NT2/D1 (cell line): ENCODE data around the gene SLC6A18.

Experiments
- DNase-seq: peaks from one replicate; pipeline ENCODE4 v3.0.0-alpha.2; 2011; ENCODE audit warnings: low read depth, low spot score
- H3K27me3 ChIP-seq: 2 replicates; pipeline ENCODE4 v1.6.0; 2011; ENCODE audit warnings: mild to moderate bottlenecking; ENCODE audit not compliant: insufficient read length, insufficient read depth
- H3K36me3 ChIP-seq: 2 replicates; pipeline ENCODE4 v1.6.1; 2011; ENCODE audit warnings: mild to moderate bottlenecking, low read length, mixed read lengths; ENCODE audit not compliant: insufficient read depth, insufficient read length
- H3K4me1 ChIP-seq: 2 replicates; pipeline ENCODE4 v1.5.1; 2011; ENCODE audit not compliant: insufficient read depth, insufficient read length
- H3K4me3 ChIP-seq: 2 replicates; pipeline ENCODE4 v1.5.1; 2011; ENCODE audit warnings: low read depth; ENCODE audit not compliant: insufficient read length
- H3K9ac ChIP-seq: 2 replicates; pipeline ENCODE4 v1.6.0; 2011; ENCODE audit warnings: low read depth; ENCODE audit not compliant: insufficient read length
- H3K9me3 ChIP-seq: 2 replicates; pipeline ENCODE4 v1.5.1; 2011; ENCODE audit warnings: mild to moderate bottlenecking, low read length; ENCODE audit not compliant: insufficient read depth
- SUZ12 ChIP-seq: IDR thresholded peaks from 2 replicates; pipeline ENCODE4 v1.6.1; 2011; ENCODE audit not compliant: insufficient read length, insufficient read depth; ENCODE audit errors: extremely low read depth
- YY1 ChIP-seq: IDR thresholded peaks from 2 replicates; pipeline ENCODE4 v1.6.1; 2011; ENCODE audit not compliant: insufficient read length, insufficient read depth
- ZNF274 ChIP-seq: IDR thresholded peaks from 2 replicates; pipeline ENCODE4 v1.6.1; 2011; ENCODE audit warnings: mild to moderate bottlenecking, low read depth, low read length

The SLC6A18 gene

DNA sequence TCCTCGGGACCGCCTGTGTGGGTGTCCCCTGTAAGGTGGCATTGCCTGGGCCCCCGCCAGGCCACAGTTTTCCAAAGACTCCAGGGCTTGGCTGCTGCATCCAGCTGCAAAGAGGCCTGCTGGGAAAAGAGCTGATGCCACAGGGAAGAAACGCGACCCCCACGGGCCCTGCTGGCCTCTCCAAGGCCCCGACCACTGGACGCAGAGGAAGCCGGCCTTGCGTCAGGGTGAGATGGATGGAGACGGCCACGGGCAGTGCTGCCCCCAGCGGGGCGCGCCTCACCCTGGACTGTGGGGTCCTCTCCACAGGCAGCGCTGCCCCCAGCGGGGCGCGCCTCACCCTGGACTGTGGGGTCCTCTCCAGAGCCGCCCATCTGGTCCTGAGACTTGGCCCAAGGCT, 45.1 kb upstream of the SLC6A18 start:
- peaks cover 2% of the 10 kb centered on the region; the same call in 1 of the 2 replicates for H3K9me3 ChIP-seq
- DNase-seq: no peak
- H3K27me3 ChIP-seq: no peaks in the 10 kb centered on the region
- H3K36me3 ChIP-seq: no peaks in the 10 kb centered on the region
- TF ChIP-seq SUZ12 (no peak), YY1 (no peak), ZNF274 (no peak)
- H3K4me3 ChIP-seq: no peak overlapping the region
- H3K9ac ChIP-seq: no peak overlapping the region
- H3K4me1 ChIP-seq: peaks cover 7% of the 10 kb centered on the region

DNA sequence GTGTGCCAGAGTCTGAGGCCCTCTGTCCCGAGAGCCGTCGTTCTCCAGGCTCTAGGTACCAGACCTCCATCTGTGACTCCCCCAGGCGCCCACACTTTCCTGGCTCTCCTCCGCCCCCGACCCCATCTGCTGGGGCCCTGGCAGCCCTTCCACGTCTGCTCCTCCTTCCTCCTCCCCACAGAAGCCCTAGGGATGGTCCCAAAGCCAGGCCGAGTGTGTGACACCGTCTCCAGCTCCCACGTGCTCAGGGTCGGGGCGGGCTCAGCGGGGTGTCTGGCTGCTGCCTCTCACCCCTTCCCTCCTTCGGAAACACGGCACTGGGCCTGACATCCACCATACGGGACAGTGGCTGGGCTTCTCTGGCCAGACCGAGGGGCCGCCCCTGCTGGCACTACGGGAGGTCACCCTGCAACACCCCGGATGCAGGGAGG, 44.3 kb upstream of the SLC6A18 start:
- no peak for DNase-seq
- TF ChIP-seq YY1: no peak
- no peak for TF ChIP-seq SUZ12
- no peak for TF ChIP-seq ZNF274
- Histone ChIP-seq H3K27me3 (no peaks in the 10 kb centered on the region), H3K9me3 (no peaks in the 10 kb centered on the region), H3K9ac (no peak overlapping the region), H3K36me3 (no peaks in the 10 kb centered on the region), H3K4me1 (peaks cover 8% of the 10 kb centered on the region), H3K4me3 (no peak overlapping the region)

GRCh38 chr5:1181451-1182359, 43.5 kb upstream of the SLC6A18 start:
- Histone ChIP-seq H3K27me3 (no peaks in the 10 kb centered on the region), H3K4me1 (peaks cover 15% of the 10 kb centered on the region)

DNA sequence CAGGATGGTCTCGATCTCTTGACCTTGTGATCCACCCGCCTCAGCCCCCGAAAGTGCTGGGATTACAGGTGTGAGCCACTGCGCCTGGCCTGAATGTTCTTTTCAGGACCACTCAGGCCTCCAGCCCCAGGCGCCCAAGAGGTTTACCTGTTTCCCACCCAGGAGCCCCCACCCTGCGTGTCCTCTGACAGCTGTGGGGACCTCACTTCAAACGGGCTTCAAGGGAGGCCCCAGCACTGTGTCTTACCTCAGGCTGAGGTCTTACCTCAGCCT, 42.9 kb upstream of the SLC6A18 start:
- no peak overlapping the region for H3K9ac ChIP-seq

More at GRCh38 chr5:1181451-1182359, 43.5 kb upstream of the SLC6A18 start:
- Histone ChIP-seq H3K36me3 (no peaks in the 10 kb centered on the region), H3K9ac (no peak overlapping the region), H3K4me3 (no peak overlapping the region), H3K9me3 (no peaks in the 10 kb centered on the region)
- TF ChIP-seq YY1 (no peak), SUZ12 (no peak), ZNF274 (no peak)
- no peak for DNase-seq

GRCh38 chr5:1182633-1183423, 42.4 kb upstream of the SLC6A18 start:
- Histone ChIP-seq H3K36me3 (no peaks in the 10 kb centered on the region), H3K27me3 (no peaks in the 10 kb centered on the region), H3K9ac (no peak overlapping the region), H3K4me3 (no peak overlapping the region), H3K4me1 (peaks cover 15% of the 10 kb centered on the region), H3K9me3 (no peaks in the 10 kb centered on the region)
- no peak for DNase-seq
- no peak for TF ChIP-seq ZNF274
- TF ChIP-seq YY1: no peak
- TF ChIP-seq SUZ12: no peak

More for the DNA sequence above, 42.9 kb upstream of the SLC6A18 start:
- DNase-seq: no peak
- H3K9me3 ChIP-seq: no peaks in the 10 kb centered on the region
- TF ChIP-seq YY1 (no peak), ZNF274 (no peak), SUZ12 (no peak)
- H3K4me1 ChIP-seq: peaks cover 15% of the 10 kb centered on the region
- H3K27me3 ChIP-seq: no peaks in the 10 kb centered on the region
- no peaks in the 10 kb centered on the region for H3K36me3 ChIP-seq
- H3K4me3 ChIP-seq: no peak overlapping the region

DNA sequence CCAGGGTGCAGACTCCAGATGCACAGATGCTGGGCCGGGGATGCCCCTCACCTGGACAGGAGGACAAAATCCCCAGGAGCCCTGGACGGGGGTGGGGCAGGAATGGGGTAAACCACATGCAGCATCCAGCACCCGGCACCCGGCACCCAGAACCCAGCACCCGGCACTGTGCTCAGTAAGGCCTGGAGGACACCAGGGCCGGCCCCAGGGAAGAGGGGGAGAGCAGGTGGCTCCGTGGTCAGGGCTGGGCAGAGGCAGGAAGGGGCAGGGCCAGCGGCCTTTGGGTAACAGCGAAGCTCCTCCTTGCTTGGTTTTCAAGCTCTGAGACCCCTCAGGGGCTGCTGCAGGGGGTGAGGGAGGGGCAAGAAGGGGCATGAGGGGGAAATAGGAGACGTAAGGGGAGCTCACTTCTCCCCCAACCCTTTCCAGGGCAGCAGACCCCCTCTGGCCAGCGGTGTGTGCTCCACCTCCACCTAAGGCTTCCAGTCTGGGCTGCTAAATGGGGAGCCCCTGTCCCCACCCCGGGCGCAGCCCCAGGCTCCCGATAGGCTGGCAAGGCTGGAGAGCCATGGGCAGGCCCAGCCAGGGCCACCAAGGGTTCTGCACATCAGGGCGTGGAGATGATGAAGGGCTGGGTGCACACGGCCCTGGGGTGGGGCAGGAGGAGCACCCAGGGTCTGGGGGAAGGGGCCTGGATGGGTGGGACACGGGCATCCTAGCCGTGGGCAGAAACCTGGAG, 41.6 kb upstream of the SLC6A18 start:
- no peak for DNase-seq
- Histone ChIP-seq H3K9ac (no peak overlapping the region), H3K27me3 (no peaks in the 10 kb centered on the region), H3K4me1 (peaks cover 15% of the 10 kb centered on the region), H3K36me3 (no peaks in the 10 kb centered on the region), H3K9me3 (no peaks in the 10 kb centered on the region), H3K4me3 (no peak overlapping the region)
- TF ChIP-seq YY1 (no peak), ZNF274 (no peak), SUZ12 (no peak)

GRCh38 chr5:1184163-1184470, 41.1 kb upstream of the SLC6A18 start:
- Histone ChIP-seq H3K9ac (no peak overlapping the region), H3K9me3 (no peaks in the 10 kb centered on the region), H3K4me1 (peaks cover 15% of the 10 kb centered on the region), H3K27me3 (no peaks in the 10 kb centered on the region), H3K4me3 (no peak overlapping the region), H3K36me3 (no peaks in the 10 kb centered on the region)
- DNase-seq: no peak
- TF ChIP-seq SUZ12: no peak
- TF ChIP-seq YY1: no peak
- TF ChIP-seq ZNF274: no peak
